HG02884 (cell line): ENCODE data around the gene FNIP1.
"Not testable (repeated sequence)": the region's sequence is repeated elsewhere in the genome, so short reads cannot be mapped to it uniquely, and the experiment has no call there.

Experiments
- ATAC-seq: cut with Tn5 transposase; IDR thresholded peaks from one replicate; pipeline ENCODE4 v1.9.1; 2021; ENCODE audit warnings: mild to moderate bottlenecking, moderate library complexity; ENCODE audit not compliant: unreplicated experiment

Gene FNIP1

DNA sequence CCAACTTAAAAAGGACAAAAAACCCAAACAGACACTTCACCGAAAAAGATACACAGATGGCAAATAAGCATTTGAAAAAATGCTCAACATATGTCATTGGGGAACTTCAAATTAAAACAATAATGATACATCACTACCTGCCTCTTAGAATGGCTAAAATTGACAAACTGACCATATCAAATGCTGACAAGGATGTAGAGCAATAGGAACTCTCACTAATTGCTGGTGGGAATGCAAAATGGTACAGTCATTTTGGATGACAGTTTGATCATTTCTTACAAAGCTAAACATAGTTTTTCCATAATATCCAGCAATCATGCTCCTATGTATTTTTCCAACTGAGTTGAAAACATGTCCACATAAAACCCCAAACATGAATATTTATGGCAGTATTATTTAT, 102.9 kb downstream of the FNIP1 start:
- no peak for ATAC-seq

DNA sequence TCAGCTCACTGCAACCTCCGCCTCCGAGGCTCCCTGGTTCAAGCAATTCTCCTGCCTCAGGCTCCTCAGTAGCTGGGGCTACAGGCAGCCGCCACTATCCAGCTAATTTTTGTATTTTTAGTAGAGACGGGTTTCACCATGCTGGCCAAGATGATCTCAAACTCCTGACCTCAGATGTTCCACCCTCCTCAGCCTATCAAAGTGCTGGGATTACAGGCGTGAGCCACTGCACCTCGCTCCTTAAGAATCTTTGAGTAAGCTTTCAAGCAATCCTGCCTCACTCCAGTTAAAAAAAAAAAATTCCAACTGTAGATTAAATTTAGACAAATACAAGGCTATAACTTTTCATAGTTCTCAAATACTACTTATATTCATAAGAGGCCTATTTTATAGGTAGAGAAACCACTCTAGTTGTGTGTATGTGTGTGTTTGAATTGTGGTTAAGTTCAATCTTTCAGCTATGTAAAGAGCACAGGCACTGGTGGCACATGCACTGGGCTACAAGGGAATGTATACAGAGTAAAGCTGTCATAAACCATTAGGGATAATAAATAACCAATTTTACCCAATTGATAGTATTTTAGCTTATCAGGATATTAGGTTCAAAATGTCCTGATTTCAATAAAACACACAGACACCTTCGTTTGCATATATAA, 111.2 kb downstream of the FNIP1 start:
- ATAC-seq = no peak

DNA sequence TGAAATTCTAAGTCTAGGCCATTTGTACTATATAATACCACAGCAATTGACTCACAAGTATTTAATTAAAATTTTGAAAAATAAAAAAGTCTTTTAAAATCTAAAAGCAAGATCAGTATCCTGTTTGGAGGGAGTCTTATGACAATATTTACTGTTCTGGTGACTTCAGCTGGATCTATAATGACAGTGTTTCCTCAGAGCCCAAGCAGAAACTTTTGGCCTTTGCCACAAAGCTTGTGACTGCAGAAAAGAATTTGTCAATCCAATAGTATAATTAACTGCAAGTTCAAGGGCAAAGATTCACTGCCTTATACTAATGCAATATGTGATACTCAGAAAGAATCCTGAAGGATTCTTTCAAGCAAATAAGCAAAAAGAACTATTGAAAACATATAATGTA, 112.2 kb downstream of the FNIP1 start:
- no peak for ATAC-seq

DNA sequence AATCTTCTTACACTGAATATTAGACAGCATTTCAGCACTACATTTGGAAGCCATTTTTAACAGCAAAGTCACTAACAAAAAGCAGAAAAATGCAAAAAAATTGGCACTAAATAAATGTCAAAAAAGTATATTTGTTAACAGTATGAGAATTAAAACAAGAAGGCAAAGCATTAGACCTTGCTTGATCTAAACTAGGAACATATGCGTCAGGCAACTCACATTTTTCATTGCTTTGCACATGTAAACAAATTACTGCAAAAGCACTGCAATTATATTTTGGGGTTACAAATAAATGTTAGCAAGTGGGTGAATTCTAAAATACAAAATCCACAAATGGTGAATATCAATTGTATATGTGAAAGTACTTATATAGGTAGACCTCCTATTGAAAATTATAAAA, 112.8 kb downstream of the FNIP1 start:
- no peak for ATAC-seq

DNA sequence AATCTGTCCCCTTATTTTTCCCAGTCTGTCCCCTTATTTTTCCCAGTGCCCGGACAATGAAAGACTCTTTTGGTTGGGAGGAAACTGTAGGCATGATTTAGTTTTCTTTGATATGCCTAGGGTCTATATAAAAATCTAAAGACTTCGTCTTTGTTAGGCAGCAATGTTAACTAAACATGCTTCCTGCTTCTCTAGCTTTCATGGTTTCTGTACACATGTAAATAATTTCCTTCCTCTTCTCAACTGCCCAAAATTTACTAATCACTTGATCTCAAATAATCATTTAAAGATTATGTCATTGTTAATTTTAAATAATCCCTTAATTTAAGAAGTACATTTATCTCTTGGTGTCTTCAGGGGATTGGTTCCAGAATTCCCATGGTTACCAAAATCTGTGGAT, 114.0 kb downstream of the FNIP1 start:
- ATAC-seq = no peak

DNA sequence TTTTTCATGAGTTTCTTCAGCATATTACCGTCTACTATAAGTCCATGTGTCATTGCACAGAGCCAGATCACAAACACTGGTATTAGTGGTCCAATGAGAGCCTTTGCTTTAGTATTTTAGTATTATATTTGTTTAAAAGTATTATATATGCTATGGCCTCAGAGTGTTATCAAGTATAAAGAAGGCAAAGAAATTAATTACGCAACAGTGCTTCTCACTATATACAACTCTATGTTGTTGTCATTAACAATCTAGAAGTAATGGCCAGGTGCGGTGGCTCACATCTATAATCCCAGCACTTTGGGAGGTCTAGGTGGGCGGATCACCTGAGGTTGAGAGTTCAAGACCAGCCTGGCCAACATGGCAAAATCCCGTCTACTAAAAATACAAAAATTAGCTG, 114.6 kb downstream of the FNIP1 start:
- ATAC-seq = no peak

DNA sequence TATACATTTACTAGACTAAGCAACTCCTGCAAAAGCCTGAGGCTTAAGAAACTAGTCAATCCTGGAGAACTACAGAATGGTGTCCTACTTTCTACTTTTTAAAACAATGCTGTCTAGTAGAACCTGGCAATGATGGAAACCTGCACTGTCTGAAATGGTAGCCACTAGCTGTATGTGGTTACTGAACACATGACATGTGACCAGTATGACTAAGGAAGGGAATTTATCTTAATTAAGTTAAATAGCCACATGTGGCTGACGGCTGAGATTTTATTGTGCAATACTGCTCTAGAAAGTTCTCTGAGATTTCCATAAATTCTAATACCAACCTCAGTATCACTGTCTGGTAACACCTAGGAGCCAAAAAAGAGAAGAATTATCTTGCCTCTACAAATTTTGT, 116.9 kb downstream of the FNIP1 start:
- no peak for ATAC-seq

DNA sequence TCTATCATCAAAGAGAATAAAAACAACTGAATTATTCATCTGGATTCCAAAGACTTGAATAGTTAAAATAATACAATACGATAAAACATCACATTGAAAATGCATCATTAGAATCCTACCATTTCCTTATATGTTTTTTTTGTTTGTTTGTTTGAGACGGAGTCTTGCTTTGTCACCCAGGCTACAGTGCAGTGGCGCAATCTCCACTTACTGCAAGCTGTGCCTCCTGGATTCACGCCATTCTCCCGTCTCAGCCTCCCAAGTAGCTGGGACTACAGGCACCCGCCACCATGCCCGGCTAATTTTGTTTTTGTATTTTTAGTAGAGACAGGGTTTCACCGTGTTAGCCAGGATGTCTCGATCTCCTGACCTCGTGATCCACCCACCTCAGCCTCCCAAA, 118.5 kb downstream of the FNIP1 start:
- not testable (repeated sequence) for ATAC-seq

DNA sequence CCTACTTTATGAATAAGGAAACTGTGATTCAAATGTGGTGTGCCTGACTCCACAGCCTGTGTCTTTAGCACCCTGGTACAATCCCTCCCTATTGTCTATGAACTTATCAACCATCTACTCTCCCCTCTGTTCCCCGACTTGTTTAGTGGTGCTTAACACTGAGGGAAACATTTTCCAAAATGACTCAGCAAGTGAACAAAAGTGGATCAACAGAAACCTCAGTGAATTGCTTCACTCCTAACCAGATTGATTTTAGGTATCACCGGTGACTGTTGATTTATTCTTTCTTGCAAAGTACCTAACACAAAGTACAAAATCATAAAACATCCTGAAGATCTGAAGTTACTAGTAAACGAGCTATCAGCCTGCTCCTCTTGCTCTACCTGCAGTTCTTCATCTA, 119.7 kb downstream of the FNIP1 start:
- no peak for ATAC-seq

DNA sequence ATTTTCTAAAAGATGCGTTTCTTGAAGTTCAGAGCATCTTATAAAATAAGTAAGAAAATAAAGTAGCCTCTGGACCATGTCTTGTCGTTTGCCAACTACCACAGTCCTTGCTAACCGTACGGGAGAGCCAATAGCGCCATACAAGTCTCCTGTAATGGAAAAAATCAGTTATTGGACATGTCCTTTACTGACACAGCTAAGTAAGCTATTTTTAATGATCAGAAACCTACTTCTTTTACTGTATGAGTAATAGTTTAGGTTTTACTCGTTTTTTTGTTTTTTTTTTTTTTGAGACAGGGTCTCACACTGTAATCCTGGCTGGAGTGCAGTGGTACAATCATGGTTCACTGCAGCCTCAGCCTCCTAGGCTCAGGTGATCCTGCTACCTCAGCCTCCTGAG, 124.0 kb downstream of the FNIP1 start:
- ATAC-seq = peak; percentile 19

DNA sequence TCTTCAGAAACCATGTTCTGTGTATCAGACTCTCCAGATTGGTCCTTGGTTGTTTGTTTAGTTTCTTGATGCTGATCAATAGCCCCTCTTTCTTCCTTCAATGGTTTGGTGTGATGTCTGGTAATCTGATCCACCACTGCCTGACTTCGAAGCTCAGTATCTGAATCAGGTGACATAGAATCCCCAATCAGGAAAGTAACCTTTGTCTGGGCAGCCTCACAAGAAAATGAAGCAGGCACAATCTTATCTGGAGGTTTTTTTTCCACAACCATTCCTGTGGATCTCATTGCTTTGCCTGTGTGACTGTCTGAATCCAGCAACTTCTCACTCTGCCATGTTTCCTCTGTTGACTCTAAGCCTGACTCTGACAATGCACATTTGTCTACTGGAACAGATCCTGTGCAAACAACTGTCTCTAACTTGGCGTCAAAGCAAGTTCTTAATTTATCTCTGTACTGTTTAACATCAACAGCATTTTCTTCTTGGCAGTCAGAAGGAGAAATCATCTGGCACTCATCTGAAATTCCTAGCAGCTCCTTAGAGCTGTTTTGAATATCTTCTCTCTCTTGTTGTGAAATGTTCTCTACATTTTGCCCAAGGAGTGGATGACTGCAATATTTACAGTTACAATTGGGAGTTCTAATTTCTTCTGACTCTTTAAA, 124.7 kb downstream of the FNIP1 start:
- no peak for ATAC-seq

DNA sequence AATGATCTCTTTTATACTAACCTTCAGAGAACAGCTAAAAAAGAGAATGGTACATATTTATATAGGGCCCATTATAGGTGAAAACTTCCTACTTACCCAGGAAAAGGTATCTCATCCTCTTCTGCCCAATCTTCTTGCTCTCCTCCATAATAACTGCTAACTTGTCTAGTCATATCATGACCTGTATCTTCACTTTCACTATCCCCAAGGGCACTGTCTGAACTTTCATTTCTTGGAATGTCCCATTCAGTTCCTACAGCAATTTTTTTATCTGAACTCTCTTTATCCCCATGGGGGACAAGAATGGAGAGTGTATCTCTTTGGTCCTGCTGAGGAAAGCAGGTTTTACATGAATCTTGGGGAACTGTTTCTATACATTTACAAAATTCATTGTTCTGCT, 125.4 kb downstream of the FNIP1 start:
- ATAC-seq = peak; percentile 53

DNA sequence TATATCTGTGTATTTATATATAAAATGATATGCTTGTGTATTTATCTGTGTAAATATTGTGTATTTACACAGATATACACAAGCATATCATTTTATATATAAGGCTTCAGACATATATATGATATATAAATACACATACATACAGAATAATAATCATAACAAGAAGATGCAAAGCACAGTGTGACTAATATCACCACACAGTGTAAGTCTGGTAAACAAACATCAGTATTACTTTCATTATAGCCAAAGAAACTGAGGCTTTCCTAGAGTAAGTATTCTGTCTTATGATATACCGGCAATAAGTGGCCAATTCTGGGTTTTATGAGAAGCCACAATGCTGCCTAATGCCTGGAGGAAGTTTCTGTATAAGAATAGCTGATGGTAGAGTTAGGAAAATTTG, 131.9 kb downstream of the FNIP1 start:
- ATAC-seq = no peak

DNA sequence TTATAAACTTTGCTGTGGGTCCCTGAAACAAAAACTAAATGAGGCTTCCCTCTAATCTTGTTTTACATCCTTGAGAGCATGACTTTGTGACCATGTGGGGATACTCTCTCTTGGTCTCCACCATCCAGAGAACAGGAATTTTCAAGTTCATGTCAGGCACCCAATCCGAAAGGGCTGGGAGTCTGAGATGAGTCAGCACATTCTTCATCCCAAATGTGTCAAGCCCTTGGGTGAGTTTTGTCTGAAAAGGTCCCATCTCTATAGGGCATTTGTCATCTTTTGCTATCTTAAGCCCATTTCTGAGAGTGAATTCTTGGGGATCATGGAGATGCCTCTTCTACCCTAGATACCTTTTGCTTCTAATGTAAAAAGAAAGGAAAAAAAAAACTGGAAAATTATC, 134.9 kb downstream of the FNIP1 start:
- ATAC-seq = no peak

DNA sequence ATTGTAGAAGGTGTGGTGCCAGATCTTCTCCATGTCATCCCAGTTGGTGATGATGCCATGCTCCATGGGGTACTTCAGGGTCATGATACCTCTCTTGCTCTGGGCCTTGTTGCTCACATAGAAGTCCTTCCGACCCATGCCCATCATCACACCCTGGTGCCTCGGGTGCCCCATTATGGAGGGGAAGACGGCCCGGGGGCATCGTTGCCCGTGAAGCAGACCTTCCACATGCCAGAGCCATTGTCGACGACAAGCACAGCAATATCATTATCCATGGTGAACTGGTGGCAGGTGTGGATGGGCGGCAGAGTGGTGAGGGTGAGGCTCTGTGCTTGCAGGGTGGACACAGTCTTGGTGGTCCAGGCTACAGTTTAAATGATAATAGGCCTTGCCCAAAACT, 137.0 kb downstream of the FNIP1 start:
- no peak for ATAC-seq

DNA sequence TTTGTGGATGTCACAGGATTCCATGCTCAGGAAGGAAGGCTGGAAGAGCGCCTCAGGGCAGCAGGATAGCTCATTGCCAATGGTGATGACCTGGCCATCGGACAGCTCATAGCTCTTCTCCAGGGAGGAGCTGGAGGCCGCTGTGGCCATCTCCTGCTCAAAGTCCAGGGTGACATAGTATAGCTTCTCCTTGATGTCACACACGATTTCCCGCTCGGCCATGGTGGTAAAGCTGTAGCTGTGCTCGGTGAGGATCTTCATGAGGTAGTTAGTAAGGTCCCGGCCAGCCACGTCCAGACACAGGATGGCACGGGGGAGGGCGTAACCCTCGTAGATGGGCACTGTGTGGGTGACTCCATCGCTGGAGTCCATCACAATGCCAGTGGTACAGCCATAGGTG, 137.5 kb downstream of the FNIP1 start:
- no peak for ATAC-seq

DNA sequence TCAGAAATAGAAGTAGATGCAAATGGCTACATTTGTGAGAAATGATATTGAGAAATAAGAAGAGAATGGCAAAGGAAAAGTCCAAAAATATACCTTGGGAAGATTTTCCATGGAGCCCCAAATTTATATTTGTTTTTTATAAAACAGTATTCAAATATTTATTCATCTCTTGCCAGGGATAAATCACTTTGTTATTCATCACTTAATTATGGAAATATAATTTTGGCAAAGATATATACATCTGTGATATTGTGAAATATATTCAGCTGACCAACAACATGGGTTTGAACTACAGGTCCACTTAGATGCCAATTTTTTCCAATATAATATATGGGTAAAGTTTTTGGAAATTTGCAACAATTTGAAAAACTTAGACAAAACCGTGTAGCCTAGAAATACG, 142.0 kb downstream of the FNIP1 start:
- no peak for ATAC-seq

DNA sequence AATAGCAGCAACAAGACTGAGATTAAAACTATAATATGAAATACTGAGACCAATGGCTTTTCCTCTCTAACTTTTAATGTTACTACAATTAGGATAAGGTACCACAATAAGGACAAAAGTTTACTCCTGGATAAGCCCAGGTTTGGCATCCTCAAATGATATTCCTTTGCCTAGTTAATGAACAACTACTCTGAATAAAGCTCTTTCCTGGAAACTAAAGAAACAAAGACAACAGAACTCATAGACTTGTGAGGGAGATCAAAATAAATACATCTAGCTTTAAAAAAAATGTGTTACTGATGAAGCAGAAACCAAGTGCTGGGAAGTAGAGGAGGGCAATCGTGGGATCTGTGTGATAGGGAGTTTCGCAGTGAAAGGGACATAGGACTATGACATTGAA, 142.5 kb downstream of the FNIP1 start:
- ATAC-seq = no peak

DNA sequence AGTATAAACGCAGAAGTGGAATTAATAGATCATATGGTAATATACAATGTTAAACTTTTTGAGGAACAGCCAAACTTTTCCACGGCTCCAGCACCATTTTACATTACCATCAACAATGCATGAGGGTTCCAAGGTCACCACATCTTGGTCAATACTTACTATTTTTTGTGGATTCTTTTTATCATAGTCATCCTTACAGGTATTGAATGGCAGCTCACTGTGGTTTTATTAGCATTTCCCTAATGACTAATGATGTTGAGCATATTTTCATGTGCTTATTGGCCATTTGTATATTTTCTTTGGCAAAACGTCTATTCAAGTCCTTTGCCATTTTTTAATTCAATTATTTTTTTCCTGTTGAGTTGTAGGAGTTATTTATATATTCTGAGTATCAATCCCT, 147.7 kb downstream of the FNIP1 start:
- no peak for ATAC-seq

DNA sequence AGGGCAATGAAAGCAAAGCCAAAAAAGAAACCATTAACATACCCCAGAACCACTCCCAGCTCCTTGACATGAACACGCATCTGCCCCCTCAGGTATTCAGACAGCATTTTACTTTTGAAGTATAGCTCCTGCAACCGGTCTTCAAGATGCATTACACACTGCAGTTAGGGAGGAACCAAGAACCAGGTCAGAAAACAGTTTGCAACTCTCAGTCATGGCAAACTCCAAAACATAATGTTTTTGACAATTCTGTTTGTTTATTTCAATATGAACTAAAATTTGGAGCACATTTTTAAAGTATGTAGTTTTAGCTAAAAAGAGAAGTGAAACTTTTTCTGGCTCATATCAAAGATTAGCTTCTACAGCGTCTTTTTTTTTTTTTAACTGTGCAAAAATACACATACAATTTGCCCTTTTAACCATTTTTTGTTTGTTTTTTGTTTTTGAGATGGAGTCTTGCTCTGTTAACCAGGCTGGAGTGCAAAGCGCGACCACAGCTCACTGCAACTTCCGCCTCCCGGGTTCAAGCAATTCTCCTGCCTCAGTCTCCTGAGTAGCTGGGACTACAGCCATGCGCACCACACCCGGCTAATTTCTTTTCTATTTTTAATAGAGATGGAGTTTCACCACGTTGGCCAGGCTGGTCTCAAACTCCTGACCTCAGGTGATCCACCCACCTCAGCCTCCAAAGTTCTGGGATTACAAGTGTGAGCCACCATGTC, 149.6 kb downstream of the FNIP1 start:
- peak; percentile 78 for ATAC-seq

DNA sequence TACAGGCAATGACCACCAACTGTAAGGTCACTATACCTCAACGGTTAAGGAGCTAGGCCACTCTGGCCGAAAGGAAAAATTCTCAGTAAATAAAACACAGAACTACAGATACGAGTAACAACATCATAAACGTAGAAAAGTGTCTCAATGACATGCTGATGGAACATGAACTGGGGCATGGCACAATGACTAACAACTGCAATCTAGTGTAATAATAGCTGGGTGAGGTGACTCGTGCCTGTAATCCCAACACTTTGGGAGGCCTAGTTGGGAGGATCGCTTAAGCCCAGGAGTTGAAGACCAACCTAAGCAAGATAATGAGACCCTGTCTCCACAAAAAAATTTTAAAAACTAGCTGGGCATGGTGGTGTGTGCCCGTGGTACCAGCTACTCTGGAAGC, 152.0 kb downstream of the FNIP1 start:
- no peak for ATAC-seq

DNA sequence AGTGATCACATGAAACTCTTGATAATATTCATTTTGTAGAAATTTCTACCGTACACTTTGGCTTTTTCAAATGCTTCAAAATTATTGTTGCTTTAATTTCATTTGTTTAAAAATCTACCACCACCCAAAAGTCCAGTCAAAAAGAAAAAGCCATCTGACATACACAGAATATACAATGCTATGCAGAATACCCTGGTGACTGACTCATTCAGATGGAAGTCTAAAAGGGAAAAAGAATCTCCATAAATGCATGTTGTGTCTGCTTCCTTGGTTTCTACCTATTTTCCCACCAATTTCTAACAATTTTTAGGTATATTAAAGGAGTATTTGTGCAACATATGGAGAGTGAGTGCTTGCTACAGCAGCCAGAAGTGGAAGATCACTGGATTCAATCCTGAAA, 152.4 kb downstream of the FNIP1 start:
- no peak for ATAC-seq
